LoVo (cell line): Measurements from ENCODE around the gene SLC9B2.
"Not testable (repeated sequence)": the region's sequence is repeated elsewhere in the genome, so short reads cannot be mapped to it uniquely, and the experiment has no call there.

ENCODE experiments used
- DNase-seq: peaks from one replicate; pipeline ENCODE4 v3.0.0-alpha.2; 2016; ENCODE audit warnings: low spot score

SLC9B2 gene

DNA sequence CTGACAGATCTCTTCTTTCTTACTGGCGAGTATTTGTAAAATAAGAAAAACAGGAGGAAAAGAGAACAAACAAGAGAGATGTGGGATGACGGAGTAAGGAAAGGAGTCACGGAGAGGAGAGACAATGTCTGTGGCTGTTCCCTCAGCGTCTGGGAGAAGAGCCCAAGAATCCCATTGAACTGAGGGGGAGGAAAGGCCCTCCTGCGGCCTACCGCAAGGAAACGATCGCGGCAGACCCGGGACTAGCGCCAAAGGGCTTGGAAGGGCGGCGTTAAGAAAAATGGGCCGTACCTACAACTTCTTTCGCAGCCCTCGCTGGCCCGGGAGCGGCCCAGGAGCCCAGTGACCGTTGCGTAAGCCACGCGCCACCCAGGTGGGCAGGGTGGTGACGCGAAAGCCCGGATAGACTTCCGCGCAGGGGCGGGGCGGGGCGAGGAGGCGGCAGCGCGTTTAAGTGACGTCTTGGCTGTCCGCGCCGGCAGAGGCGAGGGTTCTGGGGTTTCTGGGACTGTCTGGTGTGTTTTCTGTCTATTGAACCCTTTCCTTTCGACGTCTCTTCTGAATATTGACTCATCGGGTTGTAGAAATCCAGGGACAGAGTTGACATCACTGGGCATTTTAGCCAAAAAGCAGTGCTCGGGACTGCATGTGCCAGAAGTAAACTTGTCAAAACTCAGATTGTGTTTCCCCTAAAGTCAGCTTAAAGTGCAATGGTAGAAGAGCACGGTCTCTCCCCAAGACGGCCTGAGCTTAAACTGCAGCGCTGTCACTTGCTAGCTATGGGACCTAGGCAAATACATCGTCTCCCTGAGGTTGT, 57.0 kb downstream of the SLC9B2 start, which contains the start of gene SLC9B1:
SLC9B1 (minus strand) TSS at position 398 of the 817 bp plus-strand sequence. CDS start 27,994 bp downstream, outside the sequence.
- DNase-seq = peak; percentile 93

DNA sequence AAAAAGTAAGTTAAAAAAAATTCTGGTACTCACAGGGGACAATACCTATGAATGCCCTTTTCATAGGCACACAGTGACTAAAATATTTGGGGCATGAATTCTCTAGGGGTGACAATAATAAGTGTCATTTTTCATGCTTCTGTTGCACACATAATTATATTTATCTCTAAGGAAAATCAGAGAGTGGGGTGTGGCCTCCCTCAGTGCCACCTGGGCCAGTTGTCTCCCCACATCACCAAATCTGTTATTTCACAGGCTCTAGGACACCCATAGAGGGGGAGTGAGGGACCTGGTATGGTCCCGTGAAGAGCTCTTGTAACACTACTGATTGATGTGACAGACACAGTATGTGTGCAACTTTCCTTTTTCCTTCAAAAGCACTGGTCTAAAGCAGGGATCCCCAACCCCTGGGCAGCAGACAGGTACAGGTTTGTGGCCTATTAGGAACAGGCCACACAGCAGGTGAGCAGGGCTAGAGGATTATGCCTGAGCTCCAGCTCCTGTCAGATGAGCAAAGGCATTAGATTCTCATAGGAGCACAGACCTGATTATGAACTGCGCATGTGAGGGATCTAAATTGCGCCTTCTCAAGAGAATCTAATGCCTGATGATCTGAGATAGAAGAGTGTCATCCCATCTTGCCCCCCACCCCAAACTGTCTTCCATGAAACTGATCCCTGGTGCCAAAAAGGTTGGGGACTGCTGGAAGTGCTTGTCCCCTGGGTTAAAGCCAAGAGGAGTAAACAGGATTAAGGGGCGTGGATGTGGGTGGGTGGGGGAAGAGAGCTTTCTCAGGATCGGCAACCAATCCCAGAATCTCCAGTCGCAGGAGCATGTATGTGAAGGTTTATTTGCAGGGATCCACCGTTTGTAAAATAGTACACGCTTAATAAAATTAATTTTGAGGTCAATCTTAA, 57.9 kb downstream of the SLC9B2 start:
- DNase-seq = peak; percentile 58

DNA sequence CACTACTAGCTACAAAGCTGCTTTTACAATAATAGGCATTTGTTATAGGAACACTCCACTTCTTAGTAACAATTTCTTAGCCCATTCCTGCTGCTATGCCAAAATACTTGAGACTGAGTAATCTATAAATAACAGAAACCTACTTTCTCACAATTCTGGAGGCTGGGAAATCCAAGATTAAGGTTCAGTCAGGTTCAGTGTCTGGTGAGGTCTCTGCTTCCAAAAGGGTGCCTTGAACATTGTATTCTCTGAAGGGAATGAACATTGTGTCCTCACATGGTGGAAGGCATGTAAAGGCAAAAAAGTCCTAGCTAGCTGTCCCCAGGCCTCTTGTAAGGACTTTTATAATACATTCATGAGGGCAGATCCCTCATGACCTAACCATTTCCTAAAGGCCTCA, 64.0 kb downstream of the SLC9B2 start:
- no peak for DNase-seq

DNA sequence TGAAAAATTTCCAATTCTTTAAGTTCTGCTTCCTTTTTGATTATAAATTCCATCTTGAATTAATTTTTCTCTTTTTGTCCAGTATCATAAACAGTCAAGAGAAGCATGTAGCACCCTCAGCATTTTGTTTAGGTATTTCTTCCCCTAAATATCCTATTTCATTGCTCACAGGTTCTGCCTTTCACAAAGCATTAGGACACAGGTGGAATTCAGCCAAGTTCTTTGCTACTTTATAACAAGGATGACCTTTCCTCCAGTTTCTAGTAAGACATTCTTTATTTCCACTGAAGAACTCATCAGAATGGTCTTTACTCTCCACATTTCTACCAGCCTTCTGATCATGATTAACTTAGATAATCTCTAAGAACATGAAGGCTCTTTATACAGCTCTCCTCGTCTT, 64.5 kb downstream of the SLC9B2 start:
- DNase-seq = peak; percentile 56

DNA sequence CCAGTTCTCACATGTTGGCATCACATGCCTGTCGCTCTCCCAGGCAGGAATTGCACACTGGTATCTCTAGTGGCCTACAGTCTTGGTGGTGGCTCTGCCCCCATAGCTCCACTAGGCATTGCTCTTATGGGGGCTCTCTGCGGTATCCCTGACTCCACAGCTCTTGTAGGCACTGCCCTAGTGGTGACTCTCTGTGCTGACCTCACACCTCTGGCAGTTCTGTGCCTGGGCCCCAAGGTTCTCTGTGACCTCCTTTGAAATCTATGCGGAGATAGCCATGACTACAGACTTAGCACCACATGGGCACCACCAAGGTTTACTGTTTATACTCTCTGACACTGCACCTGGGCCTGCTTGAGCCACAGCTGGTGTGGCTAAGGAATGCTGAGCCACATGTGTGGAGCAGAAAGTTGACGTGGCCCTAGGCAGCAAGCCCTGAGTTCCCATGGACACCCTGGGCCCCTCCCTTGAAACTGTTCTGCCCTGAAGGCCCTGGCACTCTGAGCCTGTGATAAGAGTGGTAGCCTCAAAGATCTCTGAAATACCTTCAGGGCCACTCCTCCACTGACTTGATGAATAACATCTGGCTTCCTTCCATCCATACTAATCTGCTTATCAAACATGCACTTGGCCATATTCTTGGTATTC, 65.1 kb downstream of the SLC9B2 start:
- peak; percentile 78 for DNase-seq

DNA sequence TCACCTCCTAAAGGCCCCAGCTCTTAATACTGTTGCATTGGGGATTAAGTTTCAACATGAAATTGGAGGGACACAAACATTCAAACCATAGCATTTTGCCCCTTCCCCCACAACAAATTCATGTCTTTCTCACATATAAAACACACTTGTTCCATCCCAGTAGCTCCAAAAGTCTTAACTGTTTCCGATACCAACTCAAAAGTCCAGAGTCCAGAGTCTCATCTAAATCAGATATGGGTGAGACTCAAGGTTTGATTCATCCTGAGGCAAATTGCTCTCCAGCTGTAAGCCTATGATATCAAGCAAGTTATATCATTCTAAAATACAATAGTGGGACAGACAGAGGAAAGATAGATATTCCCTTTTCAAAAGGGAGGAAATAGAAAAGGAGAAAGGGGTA, 65.8 kb downstream of the SLC9B2 start:
- DNase-seq = no peak

DNA sequence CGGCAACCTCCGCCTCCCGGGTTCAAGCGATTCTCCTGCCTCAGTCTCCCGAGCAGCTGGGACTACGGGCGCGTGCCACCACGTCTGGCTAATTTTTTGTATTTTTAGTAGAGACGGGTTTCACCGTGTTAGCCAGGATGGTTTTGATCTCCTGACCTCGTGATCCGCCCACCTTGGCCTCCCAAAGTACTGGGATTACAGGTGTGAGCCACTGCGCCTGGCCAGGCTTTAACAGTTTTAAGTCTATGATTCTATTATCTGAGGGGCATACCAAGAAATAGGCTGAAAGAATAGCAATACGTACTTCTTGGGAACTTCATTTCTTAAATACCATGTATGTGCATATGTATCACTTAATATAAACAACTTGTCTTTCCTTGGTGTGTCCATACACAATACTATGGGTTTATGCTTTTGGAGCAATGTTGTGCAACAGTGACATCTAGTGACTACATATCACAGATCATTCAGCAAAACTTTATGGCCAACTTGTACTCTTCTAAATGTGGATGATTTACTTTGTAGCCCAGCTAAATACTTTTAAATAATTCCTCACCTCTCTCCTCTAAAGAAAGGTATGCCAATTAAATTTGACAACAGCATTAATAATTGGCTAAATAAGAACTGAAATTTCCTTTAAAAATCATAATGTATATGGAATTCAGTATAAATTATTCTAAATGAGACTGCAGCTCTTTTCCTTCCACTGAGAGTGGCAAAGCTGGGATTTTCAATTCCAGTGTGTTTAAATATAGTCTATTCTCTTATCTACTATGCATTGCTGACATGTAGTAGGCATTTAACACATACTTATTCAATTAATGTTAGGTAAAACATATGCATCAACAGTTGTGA, 67.5 kb downstream of the SLC9B2 start:
- DNase-seq = peak; percentile 68

DNA sequence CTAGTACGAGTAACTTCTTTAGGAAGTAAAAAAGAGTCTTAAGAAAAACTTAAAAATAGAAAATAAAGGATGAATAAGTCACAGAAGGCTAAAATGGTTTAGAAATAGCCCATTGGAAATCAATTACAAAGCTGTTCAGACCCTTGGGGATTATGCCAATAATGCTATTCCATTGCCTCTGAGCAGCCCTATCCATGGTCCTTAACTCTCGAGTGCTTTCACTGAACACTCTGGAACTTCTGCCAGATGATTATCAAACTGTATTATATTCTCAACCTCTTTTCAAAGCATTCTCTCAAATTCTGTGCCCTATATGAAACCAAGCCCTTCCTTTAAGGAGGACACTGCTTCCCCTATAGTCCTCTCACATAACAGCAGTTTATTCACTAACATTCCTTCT, 74.0 kb downstream of the SLC9B2 start:
- no peak for DNase-seq

DNA sequence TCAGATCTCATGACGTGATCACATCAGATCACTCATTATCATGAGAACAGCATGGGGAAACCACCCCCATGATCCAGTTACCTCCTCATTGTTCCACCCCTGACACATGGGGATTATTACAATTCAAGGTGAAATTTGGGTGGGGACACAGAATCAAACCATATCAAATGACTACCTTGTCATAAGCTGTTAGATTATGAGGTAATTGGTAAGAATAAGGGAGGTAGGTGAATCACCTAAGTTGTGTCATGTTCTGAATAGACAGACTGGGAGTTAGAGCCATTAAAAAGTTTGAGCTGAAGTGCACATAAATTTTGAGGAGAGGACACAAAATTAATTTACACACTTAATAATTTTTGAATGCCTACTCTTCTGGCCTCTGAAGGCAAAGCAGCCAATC, 81.8 kb downstream of the SLC9B2 start:
- no peak for DNase-seq

DNA sequence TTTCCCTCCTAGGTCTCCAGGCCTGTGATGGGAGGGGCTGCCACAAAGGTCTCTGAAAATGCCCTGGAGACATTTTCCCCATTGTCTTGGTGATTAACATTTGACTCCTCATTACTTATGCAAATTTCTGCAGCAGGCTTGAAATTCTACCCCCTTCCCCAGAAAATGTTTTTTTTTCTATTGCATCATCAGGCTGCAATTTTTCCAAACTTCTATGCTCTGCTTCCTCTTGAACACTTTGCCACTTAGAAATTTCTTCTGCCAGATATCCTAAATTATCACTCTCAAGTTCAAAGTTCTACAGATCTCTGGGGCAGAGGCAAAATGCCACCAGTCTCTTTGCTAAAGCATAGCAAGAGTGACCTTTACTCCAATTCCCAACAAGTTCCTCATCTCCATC, 82.6 kb downstream of the SLC9B2 start:
- not testable (repeated sequence) for DNase-seq

DNA sequence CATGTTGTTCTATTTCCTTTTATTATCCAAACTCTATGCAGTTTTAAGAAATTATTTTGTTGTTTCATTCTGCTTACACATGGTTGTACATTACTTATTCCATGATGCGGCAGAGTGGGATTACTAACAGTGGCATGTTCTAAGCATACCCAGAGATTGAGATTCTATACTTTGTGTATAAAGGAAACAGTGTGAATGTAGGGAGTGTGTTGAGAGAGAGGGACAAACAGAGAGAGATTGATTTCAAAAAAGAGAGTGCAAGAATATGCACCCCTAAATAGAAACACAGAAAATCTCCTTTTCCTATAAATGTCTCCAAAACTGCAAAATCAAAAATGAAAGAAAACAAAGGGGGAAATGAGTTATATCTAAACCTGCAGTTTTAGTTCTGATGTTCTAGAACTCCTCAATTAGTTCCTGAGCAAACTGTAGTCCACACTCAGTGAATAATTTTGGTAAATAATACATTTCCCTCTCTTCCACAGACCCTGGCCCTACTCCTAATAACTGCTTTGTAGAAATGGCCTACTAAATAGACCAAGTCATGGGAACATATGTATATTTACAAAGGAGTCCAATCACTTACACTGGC, 88.0 kb downstream of the SLC9B2 start:
- DNase-seq = no peak

DNA sequence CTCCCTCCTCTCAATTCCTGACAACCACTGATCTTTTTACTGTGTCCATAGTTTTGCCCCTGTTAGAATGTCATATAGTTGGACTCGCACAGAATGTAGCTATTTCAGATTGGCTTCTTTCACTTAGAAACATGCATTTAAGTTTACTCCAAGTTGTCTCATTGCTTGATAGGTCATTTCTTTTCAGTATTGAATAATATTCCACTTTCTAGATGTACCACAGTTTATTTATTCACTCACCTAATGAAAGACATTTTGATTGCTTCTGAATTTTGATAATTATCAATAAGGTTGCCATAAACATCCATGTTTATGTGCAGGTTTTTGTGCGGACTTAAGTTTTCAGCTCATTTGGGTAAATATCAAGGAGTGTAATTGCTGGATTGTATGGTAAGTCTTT, 95.6 kb downstream of the SLC9B2 start:
- no peak for DNase-seq
